T-cell (primary cell): Measurements from ENCODE around the gene CHFR. TPM values are rescaled to one million over a fixed set of nuclear protein-coding genes. Genes with fewer than 3 reads are reported as not detected.
"Not testable (repeated sequence)": the region's sequence is repeated elsewhere in the genome, so short reads cannot be mapped to it uniquely, and the experiment has no call there.

Experiments
- ATAC-seq, 4 experiments: fragments of 200-7000 bp in 3 of 4; fragments of 150-1000 bp in 1 of 4; cut with Tn5 transposase; replicated peaks in 1 of 4; 1 replicate in 3 of 4; 2 replicates in 1 of 4; pipeline ENCODE4 v1.10.0; 2021; ENCODE audit warnings: moderate library complexity in 3 of 4, mild to moderate bottlenecking in 2 of 4, moderate number of reproducible peaks in 1 of 4
- CTCF ChIA-PET, 2 donors: fragments of 300-600 bp; sonication (Branson Sonifier 250); formaldehyde crosslinking; loops; one replicate each; lab custom pipeline; 2022; ENCODE audit warnings: antibody characterized with exemption in 2 of 2; lab: Charles Lee
- POLR2A ChIA-PET, 2 donors: fragments of 300-600 bp; sonication (Branson Sonifier 250); formaldehyde crosslinking; loops; one replicate each; lab custom pipeline; 2022; ENCODE audit warnings: antibody characterized with exemption in 2 of 2; lab: Charles Lee
- DNase-seq, 35 experiments: peaks; one replicate each; pipeline versions ENCODE4 v3.0.0 to v3.0.0-alpha.2; 2013 to 2023
- H3K27ac ChIP-seq: one replicate; pipeline ENCODE4 v1.5.1; 2013; ENCODE audit warnings: low read length
- H3K27me3 ChIP-seq, 2 experiments: replicated peaks in 1 of 2; 1 replicate in 1 of 2; 2 replicates in 1 of 2; pipeline versions ENCODE4 v1.6.1 to v1.7.0; 2013; ENCODE audit warnings: low read length in 1 of 2, mixed read lengths in 1 of 2; ENCODE audit not compliant: control insufficient read depth in 2 of 2, insufficient read depth in 2 of 2; ENCODE audit errors: extremely low read depth in 1 of 2
- H3K36me3 ChIP-seq, 2 donors: 1 replicate in 1 of 2; 2 replicates in 1 of 2; pipeline versions ENCODE4 v1.6.1 to v1.7.0; 2013; ENCODE audit warnings: low read length in 1 of 2; ENCODE audit not compliant: control insufficient read depth in 2 of 2, insufficient read depth in 1 of 2; ENCODE audit errors: extremely low read depth in 1 of 2
- H3K4me1 ChIP-seq, 2 experiments: 1 replicate in 1 of 2; 2 replicates in 1 of 2; pipeline versions ENCODE4 v1.6.1 to v1.7.0; 2013; ENCODE audit warnings: low read length in 2 of 2, mixed read lengths in 1 of 2; ENCODE audit not compliant: insufficient read depth in 2 of 2, control insufficient read depth in 1 of 2; ENCODE audit errors: extremely low read depth in 1 of 2
- H3K4me3 ChIP-seq, 2 donors: 1 replicate in 1 of 2; 2 replicates in 1 of 2; pipeline versions ENCODE4 v1.5.1 to v1.7.0; 2013; ENCODE audit warnings: mild to moderate bottlenecking in 2 of 2, low read length in 1 of 2, moderate library complexity in 1 of 2; ENCODE audit not compliant: control insufficient read depth in 1 of 2; ENCODE audit errors: extremely low read depth in 1 of 2
- H3K9me3 ChIP-seq: 2 replicates; pipeline ENCODE4 v1.7.0; 2013
- H3K27ac Mint-ChIP-seq, 2 donors: one replicate each; pipeline ENCODE4 v1.8.0; 2020 to 2021; ENCODE audit warnings: mild to moderate bottlenecking in 2 of 2, mixed read lengths in 2 of 2
- H3K27me3 Mint-ChIP-seq, 2 donors: one replicate each; pipeline ENCODE4 v1.8.0; 2021 to 2022; ENCODE audit warnings: mixed read lengths in 2 of 2
- H3K36me3 Mint-ChIP-seq: one replicate; pipeline ENCODE4 v1.8.0; 2021; ENCODE audit warnings: mixed read lengths
- H3K4me1 Mint-ChIP-seq, 3 donors: one replicate each; pipeline ENCODE4 v1.8.0; 2020 to 2022; ENCODE audit warnings: mixed read lengths in 3 of 3, mild to moderate bottlenecking in 1 of 3
- H3K4me3 Mint-ChIP-seq, 3 donors: one replicate each; pipeline ENCODE4 v1.8.0; 2020 to 2022; ENCODE audit warnings: mild to moderate bottlenecking in 3 of 3, mixed read lengths in 3 of 3, moderate library complexity in 3 of 3
- H3K9me3 Mint-ChIP-seq, 3 donors: one replicate each; pipeline ENCODE4 v1.8.0; 2020 to 2022; ENCODE audit warnings: mixed read lengths in 3 of 3
- WGBS: methylation state at CpG from one replicate; pipeline ENCODE4 v1.1.5; 2013; ENCODE audit warnings: missing lambda C conversion rate; ENCODE audit not compliant: insufficient coverage; 5-methylcytosine and 5-hydroxymethylcytosine counted together
- total RNA-seq, 35 experiments: library from RNA in 6 of 35; stranded (reverse) in 6 of 35; fragments of 120-200 nt in 1 of 35; gene quantifications; one replicate each; pipeline versions ENCODE4 v1.2.1 to v1.2.4 and lab custom pipeline; 2013 to 2026

Gene CHFR
- total RNA-seq, result 100 to 1,000 TPM in 1 of 5 donors, 10 to 100 TPM in 4; 84.2 to 107 (median 86.0) TPM
- total RNA-seq (2013), result 66.9 TPM
- total RNA-seq (lab: John Stamatoyannopoulos, UW), result 59.9 to 129 (median 89.1) reads per million in 29 experiments

- Histone ChIP-seq H3K27ac (peak within 1 kb of the TSS; percentile 99), H3K4me1 (peaks cover 4 to 18% of the 10 kb centered on the region in 2 experiments), H3K27me3 (no peaks in the 10 kb centered on the region), H3K4me3 (peak within 1 kb of the TSS; percentile 72 to 81), H3K9me3 (no peaks in the 10 kb centered on the region), H3K36me3 (peaks cover 0 to 6% of the 10 kb centered on the region in 2 donors)
- Mint-ChIP-seq H3K4me1 (peaks cover 25 to 37% (median 31%) of the 10 kb centered on the region in 3 donors), H3K27me3 (no peaks in the 10 kb centered on the region), H3K4me3 (peak within 1 kb of the TSS; percentile 98 to 99 (median 98)), H3K36me3 (peaks cover 13% of the 10 kb centered on the region), H3K9me3 (no peaks in the 10 kb centered on the region), H3K27ac (peak within 1 kb of the TSS; percentile 100)
- peak; percentile 97 to 99 (median 99) for ATAC-seq
- peak; percentile 82 to 97 (median 94) for DNase-seq
- ChIA-PET CTCF (interaction anchor here in 1 of 2 donors (1.0 kb wide), 1 partner anchor 20 kb away, joined by 4 read pairs; no protein-coding TSS in a partner anchor), POLR2A (interaction anchor here (0.6 to 0.7 kb wide), 3 partner anchors 14 to 142 kb away, joined by 3 to 4 read pairs (median 3); no protein-coding TSS in a partner anchor)
- under 1% methylated on average over 78 of the region's 84 CpGs for WGBS
These were observed at the start of gene CHFR for GRCh38 chr12:132887513-132888351. Gene CHFR, minus strand, starts transcription at chr12:132887605. Its CDS starts 277 bp downstream, at chr12:132887328.

GRCh38 chr12:132936921-132937320 is 49.5 kb upstream of the CHFR start:
- POLR2A ChIA-PET, ATAC-seq, H3K36me3 ChIP-seq, H3K4me3 Mint-ChIP-seq, H3K4me1 ChIP-seq, DNase-seq, H3K27me3 ChIP-seq, H3K27me3 Mint-ChIP-seq, CTCF ChIA-PET, H3K27ac ChIP-seq, H3K4me1 Mint-ChIP-seq, H3K27ac Mint-ChIP-seq, H3K4me3 ChIP-seq: not testable (repeated sequence)
- H3K9me3 ChIP-seq, result peaks cover 14% of the 10 kb centered on the region
- H3K36me3 Mint-ChIP-seq, result peaks cover 59% of the 10 kb centered on the region
- WGBS, result no CpG with 5 or more reads among the region's 8 CpGs
- H3K9me3 Mint-ChIP-seq, result peaks cover 9 to 38% (median 33%) of the 10 kb centered on the region in 3 donors

GRCh38 chr12:132936163-132936562 is 48.8 kb upstream of the CHFR start:
- DNase-seq (no peak), ATAC-seq (no peak)
- H3K4me1 Mint-ChIP-seq, result no peaks in the 10 kb centered on the region
- Histone ChIP-seq H3K4me1 (no peaks in the 10 kb centered on the region), H3K9me3 (peaks cover 21% of the 10 kb centered on the region), H3K27me3 (no peaks in the 10 kb centered on the region), H3K4me3 (no peak overlapping the region), H3K27ac (no peak overlapping the region), H3K36me3 (peaks cover 0 to 3% of the 10 kb centered on the region in 2 donors)
- H3K9me3 Mint-ChIP-seq, result peaks cover 12 to 38% (median 32%) of the 10 kb centered on the region in 3 donors
- H3K36me3 Mint-ChIP-seq, result peaks cover 58% of the 10 kb centered on the region
- no peak overlapping the region for H3K4me3 Mint-ChIP-seq
- no peak overlapping the region for H3K27ac Mint-ChIP-seq
- POLR2A ChIA-PET, result no interaction called here
- CTCF ChIA-PET, result no interaction called here
- WGBS, result no CpG with 5 or more reads among the region's 2 CpGs
- no peaks in the 10 kb centered on the region for H3K27me3 Mint-ChIP-seq

DNA sequence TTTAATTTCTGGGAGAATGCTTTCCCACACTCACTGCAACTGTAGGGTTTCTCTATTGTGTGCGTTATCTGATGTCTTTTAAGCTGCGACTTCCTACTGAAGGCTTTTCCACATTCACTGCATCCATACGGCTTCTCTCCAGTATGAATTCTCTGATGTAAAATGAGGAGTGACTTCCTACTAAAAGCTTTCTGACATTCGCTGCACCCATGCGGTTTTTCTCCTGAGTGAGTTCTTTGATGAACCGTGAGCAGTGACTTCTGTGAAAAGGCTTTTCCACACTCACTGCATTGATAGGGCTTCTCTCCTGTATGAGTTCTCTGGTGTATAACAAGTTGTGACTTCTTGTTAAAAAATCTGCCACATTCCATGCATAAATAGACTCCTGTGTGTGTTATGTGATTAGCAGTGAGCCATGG is 39.0 kb upstream of the CHFR start:
- Mint-ChIP-seq H3K27ac (no peak overlapping the region), H3K9me3 (peaks cover 31 to 67% (median 57%) of the 10 kb centered on the region in 3 donors), H3K27me3 (no peaks in the 10 kb centered on the region), H3K36me3 (peaks cover 77% of the 10 kb centered on the region), H3K4me1 (no peaks in the 10 kb centered on the region), H3K4me3 (no peak overlapping the region)
- Histone ChIP-seq H3K4me1 (no peaks in the 10 kb centered on the region), H3K4me3 (peak overlapping the region in 1 of 2 donors; percentile 18), H3K27me3 (no peaks in the 10 kb centered on the region), H3K36me3 (peaks cover 0 to 3% of the 10 kb centered on the region in 2 donors), H3K9me3 (peaks cover 50% of the 10 kb centered on the region), H3K27ac (no peak overlapping the region)
- no CpG with 5 or more reads among the region's 6 CpGs for WGBS
- DNase-seq (no peak), ATAC-seq (no peak)
- ChIA-PET CTCF (no interaction called here), POLR2A (no interaction called here)

DNA sequence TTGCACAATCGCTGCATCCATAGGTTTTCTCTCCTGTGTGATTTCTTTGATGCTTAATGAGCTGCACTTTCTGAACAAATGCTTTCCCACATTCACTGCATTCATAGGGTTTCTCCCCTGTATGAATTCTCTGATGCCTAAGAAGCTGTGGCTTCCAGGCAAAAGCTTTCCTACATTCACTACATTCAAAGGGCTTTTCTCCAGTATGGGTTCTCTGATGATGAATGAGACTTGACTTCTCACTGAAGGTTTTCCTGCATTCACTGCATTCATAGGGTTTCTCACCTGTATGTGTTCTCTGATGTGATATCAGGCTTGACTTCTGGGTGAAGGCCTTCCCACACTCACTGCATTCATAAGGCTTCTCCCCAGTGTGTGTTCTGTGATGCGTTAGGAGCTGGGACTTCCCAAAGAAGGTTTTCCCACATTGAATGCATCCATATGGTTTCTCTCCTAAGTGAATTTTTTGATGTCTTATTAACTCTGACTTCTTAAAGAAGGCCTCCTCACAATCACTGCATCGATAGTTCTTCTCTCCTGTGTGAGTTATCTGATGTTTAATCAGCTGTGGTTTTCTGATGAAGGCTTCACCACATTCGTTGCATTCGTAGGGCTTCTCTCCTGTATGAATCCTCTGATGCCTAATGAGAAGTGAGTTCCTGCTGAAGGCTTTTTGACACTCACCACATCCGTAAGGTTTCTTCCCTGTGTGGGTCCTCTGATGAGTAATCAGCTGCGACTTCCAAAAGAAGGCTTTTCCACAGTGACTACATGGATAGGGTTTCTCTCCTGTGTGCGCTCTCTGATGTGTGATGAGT is 38.4 kb upstream of the CHFR start:
- ChIA-PET POLR2A (no interaction called here), CTCF (no interaction called here)
- Mint-ChIP-seq H3K9me3 (peaks cover 30 to 66% (median 58%) of the 10 kb centered on the region in 3 donors), H3K4me1 (no peaks in the 10 kb centered on the region), H3K36me3 (peaks cover 75% of the 10 kb centered on the region), H3K27me3 (no peaks in the 10 kb centered on the region), H3K4me3 (no peak overlapping the region), H3K27ac (no peak overlapping the region)
- Histone ChIP-seq H3K27ac (no peak overlapping the region), H3K4me3 (peak overlapping the region in 1 of 2 donors; percentile 23), H3K9me3 (peaks cover 47% of the 10 kb centered on the region), H3K27me3 (no peaks in the 10 kb centered on the region), H3K36me3 (peaks cover 0 to 3% of the 10 kb centered on the region in 2 donors), H3K4me1 (no peaks in the 10 kb centered on the region)
- no CpG with 5 or more reads among the region's 8 CpGs for WGBS
- no peak for DNase-seq
- no peak for ATAC-seq

DNA sequence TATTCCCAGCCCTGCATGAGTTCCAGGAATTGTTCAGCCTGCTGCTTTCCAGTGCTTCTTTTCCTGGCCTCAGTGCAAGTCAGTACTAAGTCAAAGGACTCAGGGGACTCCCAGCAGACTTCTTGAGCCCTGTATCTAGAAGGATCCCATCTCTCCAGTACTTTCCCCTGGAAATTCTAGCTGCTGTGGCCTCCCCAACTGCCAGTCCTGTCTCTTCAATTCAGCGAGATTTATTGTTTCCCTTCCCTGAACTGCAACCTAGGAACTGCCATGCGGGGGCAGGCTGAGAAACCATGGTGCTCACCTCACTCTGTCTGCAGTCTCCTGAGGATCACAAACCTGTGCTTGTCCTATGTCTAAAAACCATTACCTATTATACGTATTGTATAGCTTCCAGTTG is 37.0 kb upstream of the CHFR start:
- Histone ChIP-seq H3K27me3 (no peaks in the 10 kb centered on the region), H3K36me3 (no peaks in the 10 kb centered on the region), H3K9me3 (peaks cover 42% of the 10 kb centered on the region), H3K4me1 (no peaks in the 10 kb centered on the region), H3K27ac (no peak overlapping the region), H3K4me3 (no peak overlapping the region)
- CTCF ChIA-PET, result interaction anchor here in 1 of 2 donors (0.5 kb wide), 1 partner anchor 82 kb away, joined by 9 read pairs; no protein-coding TSS in a partner anchor
- H3K36me3 Mint-ChIP-seq, result peaks cover 63% of the 10 kb centered on the region
- no peak overlapping the region for H3K4me3 Mint-ChIP-seq
- no peak overlapping the region for H3K27ac Mint-ChIP-seq
- ATAC-seq (no peak), DNase-seq (no peak)
- 71% methylated on average over 1 of the region's 3 CpGs for WGBS
- H3K27me3 Mint-ChIP-seq, result no peaks in the 10 kb centered on the region
- POLR2A ChIA-PET, result no interaction called here
- peaks cover 26 to 59% (median 55%) of the 10 kb centered on the region in 3 donors for H3K9me3 Mint-ChIP-seq
- no peaks in the 10 kb centered on the region for H3K4me1 Mint-ChIP-seq
